Activated T-helper 1 cell treated with anti-CD3 and anti-CD28 coated beads, Interleukin-12 subunit alpha, Interleukin-12 subunit beta, Interleukin-2, Interleukin-4 antibody, amounts not matched to agents 30 ng/mL and 10 ng/mL and 1 ng/mL, durations not matched to agents 14 hours and 24 hours and 36 hours (primary cell): ENCODE measurements around the gene KRTAP10-10. TPM values are rescaled to one million over a fixed set of nuclear protein-coding genes. Genes with fewer than 3 reads are reported as not detected.
"Not testable (repeated sequence)": the region's sequence is repeated elsewhere in the genome, so short reads cannot be mapped to it uniquely, and the experiment has no call there.

Experiments
- DNase-seq: peaks from one replicate; pipeline ENCODE4 v3.0.0; 2021; ENCODE audit warnings: low spot score
- H3K27ac Mint-ChIP-seq: one replicate; pipeline ENCODE4 v1.8.0; 2021; ENCODE audit warnings: mild to moderate bottlenecking, mixed read lengths
- H3K27me3 Mint-ChIP-seq: one replicate; pipeline ENCODE4 v1.8.0; 2022; ENCODE audit warnings: mild to moderate bottlenecking, moderate library complexity, mixed read lengths; ENCODE audit not compliant: insufficient read depth
- H3K36me3 Mint-ChIP-seq: one replicate; pipeline ENCODE4 v1.8.0; 2021; ENCODE audit warnings: low read depth, mixed read lengths
- H3K4me1 Mint-ChIP-seq: one replicate; pipeline ENCODE4 v1.8.0; 2021; ENCODE audit warnings: low read depth, mixed read lengths
- H3K4me3 Mint-ChIP-seq: one replicate; pipeline ENCODE4 v1.8.0; 2021; ENCODE audit warnings: mild to moderate bottlenecking, moderate library complexity, mixed read lengths
- H3K9me3 Mint-ChIP-seq: one replicate; pipeline ENCODE4 v1.8.0; 2021; ENCODE audit warnings: mixed read lengths
- intact Hi-C: fragments of 100-400 bp; cut with micrococcal nuclease; formaldehyde crosslinking; loops from one replicate; pipeline ENCODE4 v1.15.1; 2024
- total RNA-seq: library from RNA; stranded (reverse); gene quantifications from 2 replicates; pipeline ENCODE4 v1.2.3, GENCODE V29; 2022

Gene KRTAP10-10, protein sequence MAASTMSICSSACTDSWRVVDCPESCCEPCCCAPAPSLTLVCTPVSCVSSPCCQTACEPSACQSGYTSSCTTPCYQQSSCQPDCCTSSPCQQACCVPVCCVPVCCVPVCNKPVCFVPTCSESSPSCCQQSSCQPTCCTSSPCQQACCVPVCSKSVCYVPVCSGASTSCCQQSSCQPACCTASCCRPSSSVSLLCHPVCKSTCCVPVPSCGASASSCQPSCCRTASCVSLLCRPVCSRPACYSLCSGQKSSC
- total RNA-seq, result not detected in 2 replicates

DNA sequence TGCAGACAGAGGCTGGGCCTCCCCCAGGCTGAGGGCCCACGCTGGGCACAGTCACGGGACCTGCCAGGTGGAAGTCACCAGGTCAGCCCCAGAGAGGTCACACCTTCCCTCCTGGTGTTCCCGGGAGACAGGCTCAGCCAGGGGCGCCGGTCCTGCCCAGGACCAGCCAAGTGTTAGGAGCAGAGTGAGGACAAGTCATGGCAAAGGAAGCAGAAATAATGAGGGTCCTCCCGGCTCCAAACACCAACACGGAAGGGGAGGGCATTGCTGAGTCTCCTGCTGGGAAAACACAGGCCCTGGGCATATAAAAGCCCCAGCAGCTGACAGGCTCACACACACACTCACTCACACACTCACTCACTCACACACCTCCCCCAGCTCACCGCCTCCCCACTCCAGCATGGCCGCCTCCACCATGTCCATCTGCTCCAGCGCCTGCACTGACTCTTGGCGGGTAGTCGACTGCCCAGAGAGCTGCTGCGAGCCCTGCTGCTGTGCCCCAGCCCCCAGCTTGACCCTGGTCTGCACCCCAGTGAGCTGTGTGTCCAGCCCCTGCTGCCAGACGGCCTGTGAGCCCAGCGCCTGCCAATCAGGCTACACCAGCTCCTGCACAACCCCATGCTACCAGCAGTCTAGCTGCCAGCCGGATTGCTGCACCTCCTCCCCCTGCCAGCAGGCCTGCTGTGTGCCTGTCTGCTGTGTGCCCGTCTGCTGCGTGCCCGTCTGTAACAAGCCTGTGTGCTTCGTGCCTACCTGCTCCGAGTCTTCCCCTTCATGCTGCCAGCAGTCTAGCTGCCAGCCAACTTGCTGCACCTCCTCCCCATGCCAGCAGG, at the start of gene KRTAP10-10:
Gene KRTAP10-10, plus strand, starts transcription at position 339 of the 833 bp plus-strand sequence. Its CDS starts 62 bp downstream, at position 401.
- Mint-ChIP-seq H3K27me3 (peaks cover 13% of the 10 kb centered on the region), H3K9me3 (peaks cover 45% of the 10 kb centered on the region)
- intact Hi-C loops, result no loop called here

DNA sequence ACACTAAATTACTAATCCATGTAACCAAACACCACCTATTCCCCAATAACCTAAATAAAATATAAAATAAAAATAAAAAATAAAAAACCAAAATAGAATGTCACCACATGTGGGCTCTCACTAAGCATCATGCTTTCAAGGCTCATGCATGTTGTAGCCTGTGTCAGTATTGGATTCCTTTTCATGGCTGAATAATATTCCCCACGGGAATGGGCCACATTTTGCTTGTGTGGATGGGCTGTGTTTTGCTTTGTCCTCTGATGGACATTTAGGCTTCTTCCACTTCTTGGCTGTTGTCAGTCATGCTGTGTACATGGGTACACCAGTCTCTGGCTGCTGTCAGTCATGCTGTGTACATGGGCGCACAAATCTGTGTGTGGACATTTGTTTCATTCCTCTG, 48.1 kb upstream of the KRTAP10-10 start:
- no peak for DNase-seq
- Mint-ChIP-seq H3K9me3 (peaks cover 4% of the 10 kb centered on the region), H3K36me3 (peaks cover 1% of the 10 kb centered on the region), H3K27me3 (peaks cover 32% of the 10 kb centered on the region), H3K4me3 (no peak overlapping the region), H3K27ac (no peak overlapping the region), H3K4me1 (peaks cover 6% of the 10 kb centered on the region)
- intact Hi-C loops, result loop anchor here (10.0 kb wide), 1 partner anchor 126 kb away; the partner anchor contains the start of gene TSPEAR

More for the DNA sequence above, at the start of gene KRTAP10-10:
- Mint-ChIP-seq H3K4me3 (no peak within 1 kb of the TSS), H3K4me1 (no peaks in the 10 kb centered on the region), H3K27ac (no peak within 1 kb of the TSS), H3K36me3 (peaks cover 3% of the 10 kb centered on the region)
- no peak for DNase-seq

DNA sequence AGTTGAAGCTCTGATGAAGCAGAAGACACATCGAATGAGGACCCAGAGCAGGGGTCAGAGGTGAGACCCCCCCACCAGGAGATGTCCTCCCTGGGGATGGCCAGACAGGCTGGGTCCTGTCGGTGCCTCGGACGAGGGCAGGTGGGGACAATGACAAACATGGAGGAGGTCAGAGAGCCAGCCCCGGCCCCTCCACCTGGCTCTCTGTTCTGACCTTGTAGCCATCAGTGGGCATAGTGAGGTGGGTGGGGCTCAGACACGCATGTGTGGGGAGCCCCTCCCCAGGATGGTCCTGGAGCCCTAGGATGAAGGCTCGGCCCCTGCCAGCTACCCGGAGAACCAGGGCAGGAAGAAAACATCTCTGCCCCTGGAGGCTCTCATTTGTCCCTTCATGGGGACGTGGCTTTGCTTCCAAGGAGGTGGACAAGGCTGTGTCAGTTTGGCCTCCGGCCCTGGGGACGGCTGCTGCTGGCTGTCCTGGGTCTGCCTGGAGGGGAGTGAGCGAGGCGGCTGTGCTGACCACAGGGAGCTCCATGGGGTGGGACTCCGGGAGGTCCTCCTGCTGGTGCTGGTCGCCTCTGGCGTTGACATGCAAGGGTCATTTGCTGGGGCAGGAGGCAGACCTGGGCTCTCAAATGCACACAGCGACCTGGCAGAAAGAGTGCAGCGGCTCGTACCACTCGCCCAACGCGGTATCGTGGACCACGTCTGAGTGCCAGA, 47.4 kb upstream of the KRTAP10-10 start:
- H3K36me3 Mint-ChIP-seq, result no peaks in the 10 kb centered on the region
- peaks cover 28% of the 10 kb centered on the region for H3K27me3 Mint-ChIP-seq
- intact Hi-C loops, result loop anchor here (10.0 kb wide), 1 partner anchor 125 kb away; the partner anchor contains the start of gene TSPEAR
- DNase-seq, result no peak
- H3K27ac Mint-ChIP-seq, result no peak overlapping the region
- no peaks in the 10 kb centered on the region for H3K4me1 Mint-ChIP-seq
- no peak overlapping the region for H3K4me3 Mint-ChIP-seq
- H3K9me3 Mint-ChIP-seq, result peaks cover 4% of the 10 kb centered on the region

DNA sequence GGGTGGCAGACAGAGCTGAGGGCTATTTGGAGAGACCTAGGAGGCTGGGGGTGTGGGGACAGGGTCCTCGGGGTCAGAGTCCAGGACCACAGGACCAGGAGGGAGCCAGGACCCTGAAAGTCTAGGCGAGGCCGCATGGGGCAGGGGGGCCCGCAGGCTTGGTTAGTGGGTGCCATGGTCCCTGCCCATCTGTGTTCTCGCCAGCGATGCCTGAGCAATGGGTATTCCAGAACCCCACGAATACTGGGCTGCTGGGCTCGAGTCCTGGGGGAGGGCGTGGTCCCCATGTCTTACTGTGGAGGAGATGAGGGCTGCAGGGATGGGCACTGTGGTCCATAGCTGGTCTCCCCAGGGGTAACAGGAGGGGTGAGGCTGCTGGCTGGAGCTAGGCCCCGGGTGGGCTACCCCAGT, 46.8 kb upstream of the KRTAP10-10 start:
- Mint-ChIP-seq H3K4me3 (no peak overlapping the region), H3K36me3 (no peaks in the 10 kb centered on the region), H3K27me3 (peaks cover 28% of the 10 kb centered on the region), H3K4me1 (peaks cover 4% of the 10 kb centered on the region), H3K9me3 (peaks cover 4% of the 10 kb centered on the region), H3K27ac (no peak overlapping the region)
- DNase-seq, result no peak
- intact Hi-C loops, result no loop called here

DNA sequence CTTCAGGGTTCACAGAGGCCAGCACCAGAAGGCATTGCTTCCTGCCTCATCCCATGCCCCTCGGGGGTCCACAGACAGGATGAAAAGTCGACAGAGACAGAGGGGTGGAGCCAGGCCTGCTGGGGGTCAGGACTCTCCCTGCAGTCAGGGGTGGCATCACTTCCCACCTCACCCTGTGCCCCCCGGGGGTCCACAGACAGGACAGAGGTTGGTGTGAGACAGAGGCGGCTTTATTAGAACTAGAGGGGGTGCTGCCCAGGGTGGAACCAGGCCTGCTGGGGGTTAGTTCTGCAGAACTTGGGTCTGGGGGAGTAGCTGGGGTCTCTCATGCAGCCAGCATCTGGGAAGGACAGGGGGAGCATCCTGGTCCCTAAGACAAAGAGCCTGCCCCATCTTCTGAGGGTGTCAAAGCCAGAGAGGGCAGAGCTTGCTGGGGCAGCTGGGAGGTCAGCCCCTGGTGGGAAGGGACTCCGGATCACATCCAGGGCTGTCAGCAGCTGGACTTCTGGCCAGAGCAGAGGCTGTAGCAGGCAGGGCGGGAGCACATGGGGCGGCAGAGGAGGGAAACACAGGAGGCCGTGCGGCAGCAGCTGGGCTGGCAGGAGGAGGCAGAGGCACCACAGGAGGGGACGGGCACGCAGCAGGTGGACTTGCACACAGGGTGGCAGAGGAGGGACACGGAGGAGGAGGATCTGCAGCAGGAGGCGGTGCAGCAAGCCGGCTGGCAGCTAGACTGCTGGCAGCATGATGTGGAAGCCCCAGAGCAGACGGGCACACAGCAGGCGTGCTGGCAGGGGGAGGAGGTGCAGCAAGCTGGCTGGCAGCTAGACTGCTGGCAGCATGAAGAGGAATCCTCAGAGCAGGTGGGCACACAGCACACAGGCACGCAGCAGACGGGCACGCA, 46.0 kb upstream of the KRTAP10-10 start:
- peaks cover 24% of the 10 kb centered on the region for H3K27me3 Mint-ChIP-seq
- DNase-seq, intact Hi-C loops, H3K4me1 Mint-ChIP-seq, H3K9me3 Mint-ChIP-seq, H3K36me3 Mint-ChIP-seq, H3K27ac Mint-ChIP-seq, H3K4me3 Mint-ChIP-seq: not testable (repeated sequence)

DNA sequence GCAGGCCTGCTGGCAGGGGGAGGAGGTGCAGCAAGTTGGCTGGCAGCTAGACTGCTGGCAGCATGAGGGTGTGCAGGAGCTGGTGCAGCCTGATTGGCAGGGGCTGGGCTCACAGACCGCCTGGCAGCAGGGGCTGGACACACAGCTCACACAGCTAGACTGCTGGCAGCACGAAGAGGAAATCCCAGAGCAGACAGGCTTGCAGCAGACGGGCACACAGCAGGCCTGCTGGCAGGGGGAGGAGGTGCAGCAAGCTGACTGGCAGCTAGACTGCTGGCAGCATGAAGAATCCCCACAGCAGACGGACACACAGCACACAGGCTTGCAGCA, 45.4 kb upstream of the KRTAP10-10 start:
- H3K4me3 Mint-ChIP-seq, H3K36me3 Mint-ChIP-seq, intact Hi-C loops, DNase-seq, H3K9me3 Mint-ChIP-seq, H3K27ac Mint-ChIP-seq, H3K4me1 Mint-ChIP-seq: not testable (repeated sequence)
- H3K27me3 Mint-ChIP-seq, result peaks cover 18% of the 10 kb centered on the region

DNA sequence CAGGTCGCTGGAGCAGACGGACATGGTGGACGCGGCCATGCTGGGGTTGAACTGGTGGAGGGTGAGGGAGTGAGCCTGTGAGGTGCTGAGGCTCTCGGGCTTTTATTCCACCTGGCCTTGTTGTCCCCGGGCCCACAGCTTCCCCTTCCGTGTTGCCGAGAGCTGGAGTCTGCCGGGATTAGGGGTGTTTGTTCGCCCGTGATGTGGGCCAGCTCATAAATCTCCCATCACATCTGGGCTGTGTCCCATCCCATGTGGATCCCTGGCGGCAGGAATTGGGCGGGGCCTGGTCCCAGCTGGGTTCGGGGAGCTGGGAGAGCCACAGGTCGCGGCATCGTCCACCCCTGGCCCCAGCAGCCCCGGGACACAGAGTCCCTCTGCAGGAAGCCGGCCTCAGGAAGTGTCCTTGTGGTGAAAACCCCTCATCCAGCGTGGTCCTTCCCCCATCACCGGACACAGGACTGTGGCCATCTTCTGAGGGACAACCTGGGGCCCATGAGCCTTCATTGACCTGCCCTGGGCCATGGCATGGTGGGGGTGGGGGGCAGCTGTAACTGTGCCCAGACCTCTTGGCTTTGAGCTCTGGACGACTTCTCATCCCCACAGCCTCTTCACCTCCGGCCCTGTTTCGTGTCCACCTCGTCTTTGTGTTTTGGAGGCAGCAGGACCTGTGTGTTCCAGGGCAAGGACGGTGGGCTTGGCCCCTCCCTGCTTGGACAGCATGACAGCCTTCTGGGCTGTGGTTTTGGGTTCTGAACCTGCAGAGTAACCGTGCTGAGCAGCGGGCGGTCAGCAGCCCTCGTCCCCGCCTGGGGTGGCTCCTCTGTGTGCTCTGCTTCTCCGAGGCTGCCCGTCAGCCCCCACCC, 44.5 kb upstream of the KRTAP10-10 start, which contains the start of gene KRTAP10-6:
Gene KRTAP10-6, minus strand, starts transcription at position 60 of the 866 bp plus-strand sequence. Its CDS starts 21 bp downstream, at position 39.
- H3K27me3 Mint-ChIP-seq, result peaks cover 8% of the 10 kb centered on the region
- no peak for DNase-seq
- H3K4me3 Mint-ChIP-seq, result no peak within 1 kb of the TSS
- no peaks in the 10 kb centered on the region for H3K9me3 Mint-ChIP-seq
- intact Hi-C loops, result no loop called here
- H3K27ac Mint-ChIP-seq, result no peak within 1 kb of the TSS
- no peaks in the 10 kb centered on the region for H3K36me3 Mint-ChIP-seq
- peaks cover 5% of the 10 kb centered on the region for H3K4me1 Mint-ChIP-seq

DNA sequence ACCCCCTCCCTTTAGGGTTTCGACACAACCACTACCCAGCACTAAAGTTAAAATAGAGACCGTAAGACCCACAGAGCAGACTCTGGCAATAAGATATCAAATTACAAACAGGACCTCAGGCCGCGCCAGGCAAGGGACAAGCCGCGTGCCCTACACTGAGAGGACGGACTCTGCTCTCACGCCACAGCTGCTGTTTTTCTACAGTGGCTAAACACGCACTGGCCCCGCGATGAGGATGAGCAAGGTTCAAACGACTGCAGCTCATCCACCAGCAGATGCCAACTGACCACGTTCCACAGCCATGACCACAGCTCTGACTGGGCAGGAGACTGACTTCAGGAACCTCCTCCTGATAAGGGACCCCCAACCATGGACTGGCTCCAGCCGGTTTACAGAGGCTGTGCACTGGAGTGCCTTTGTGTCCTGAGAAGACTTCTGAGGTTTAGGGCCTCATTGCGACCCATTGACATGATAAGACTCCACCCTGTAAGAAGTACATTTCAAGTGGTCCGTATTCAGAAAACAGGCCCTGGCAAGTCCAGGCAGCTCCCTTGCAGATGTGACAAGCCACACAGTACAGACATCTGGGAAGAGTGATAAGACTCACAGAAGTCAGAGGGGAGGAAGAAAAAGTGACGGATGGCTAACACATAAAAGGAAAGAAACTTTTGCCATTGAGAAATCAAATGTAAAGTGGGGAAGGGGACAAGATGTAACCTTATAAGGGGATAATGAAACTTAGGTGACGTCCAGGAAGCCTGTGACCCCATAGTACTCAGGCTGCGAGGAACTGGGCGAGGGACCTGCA, 43.4 kb upstream of the KRTAP10-10 start:
- intact Hi-C loops, result no loop called here
- Mint-ChIP-seq H3K27me3 (peaks cover 13% of the 10 kb centered on the region), H3K27ac (no peak overlapping the region), H3K36me3 (no peaks in the 10 kb centered on the region), H3K4me1 (peaks cover 5% of the 10 kb centered on the region), H3K4me3 (no peak overlapping the region), H3K9me3 (no peaks in the 10 kb centered on the region)
- no peak for DNase-seq

DNA sequence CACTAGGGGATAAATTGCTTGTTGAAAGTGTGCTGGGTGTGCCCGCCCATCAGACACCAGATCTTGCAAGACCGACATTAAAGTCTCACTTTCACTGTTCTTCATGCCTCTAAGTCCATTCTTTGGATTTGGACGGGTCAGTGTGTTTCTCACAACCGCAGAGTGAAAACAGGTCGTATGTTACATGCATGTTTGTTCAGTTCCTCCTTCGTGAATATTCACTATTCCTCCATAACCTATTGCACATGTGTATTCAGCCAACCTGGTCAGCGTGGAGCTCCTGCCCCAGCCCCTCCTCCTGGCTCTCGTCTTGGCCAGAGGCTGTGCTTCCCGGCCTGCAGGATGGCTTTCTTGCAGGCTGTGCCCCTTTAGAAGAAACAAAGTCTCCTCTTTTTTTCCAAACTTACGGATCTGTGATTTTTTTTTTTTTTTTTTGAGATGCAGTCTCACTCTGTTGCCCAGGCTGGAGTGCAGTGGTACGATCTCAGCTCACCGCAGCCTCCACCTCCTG, 42.7 kb upstream of the KRTAP10-10 start:
- peaks cover 5% of the 10 kb centered on the region for H3K4me1 Mint-ChIP-seq
- DNase-seq, result no peak
- no peaks in the 10 kb centered on the region for H3K9me3 Mint-ChIP-seq
- H3K4me3 Mint-ChIP-seq, result no peak overlapping the region
- no peak overlapping the region for H3K27ac Mint-ChIP-seq
- intact Hi-C loops, result no loop called here
- peaks cover 13% of the 10 kb centered on the region for H3K27me3 Mint-ChIP-seq
- H3K36me3 Mint-ChIP-seq, result no peaks in the 10 kb centered on the region

DNA sequence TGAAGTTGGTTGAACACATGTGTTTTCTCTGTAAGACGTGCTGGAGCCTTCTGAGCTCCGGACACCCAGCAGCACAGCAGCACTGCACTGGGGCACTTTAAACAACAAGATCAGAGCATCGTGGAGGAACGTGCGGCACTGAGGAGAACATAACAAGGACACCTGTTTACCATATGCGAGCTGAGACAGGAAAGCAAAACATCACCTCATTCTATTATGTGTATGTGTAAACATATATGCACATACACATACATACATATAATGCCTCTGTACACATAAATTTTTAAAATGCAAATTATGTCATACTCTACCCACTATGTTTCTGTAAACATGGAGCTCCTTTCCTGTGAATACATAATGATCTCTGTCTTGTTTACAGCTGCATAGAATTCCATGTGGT, 41.6 kb upstream of the KRTAP10-10 start:
- Mint-ChIP-seq H3K27ac (no peak overlapping the region), H3K9me3 (no peaks in the 10 kb centered on the region), H3K4me1 (peaks cover 5% of the 10 kb centered on the region), H3K27me3 (peaks cover 13% of the 10 kb centered on the region), H3K4me3 (no peak overlapping the region), H3K36me3 (no peaks in the 10 kb centered on the region)
- DNase-seq, result no peak
- intact Hi-C loops, result no loop called here
